ENCODE measurements around the gene ALKBH5.

Gene ALKBH5

DNA sequence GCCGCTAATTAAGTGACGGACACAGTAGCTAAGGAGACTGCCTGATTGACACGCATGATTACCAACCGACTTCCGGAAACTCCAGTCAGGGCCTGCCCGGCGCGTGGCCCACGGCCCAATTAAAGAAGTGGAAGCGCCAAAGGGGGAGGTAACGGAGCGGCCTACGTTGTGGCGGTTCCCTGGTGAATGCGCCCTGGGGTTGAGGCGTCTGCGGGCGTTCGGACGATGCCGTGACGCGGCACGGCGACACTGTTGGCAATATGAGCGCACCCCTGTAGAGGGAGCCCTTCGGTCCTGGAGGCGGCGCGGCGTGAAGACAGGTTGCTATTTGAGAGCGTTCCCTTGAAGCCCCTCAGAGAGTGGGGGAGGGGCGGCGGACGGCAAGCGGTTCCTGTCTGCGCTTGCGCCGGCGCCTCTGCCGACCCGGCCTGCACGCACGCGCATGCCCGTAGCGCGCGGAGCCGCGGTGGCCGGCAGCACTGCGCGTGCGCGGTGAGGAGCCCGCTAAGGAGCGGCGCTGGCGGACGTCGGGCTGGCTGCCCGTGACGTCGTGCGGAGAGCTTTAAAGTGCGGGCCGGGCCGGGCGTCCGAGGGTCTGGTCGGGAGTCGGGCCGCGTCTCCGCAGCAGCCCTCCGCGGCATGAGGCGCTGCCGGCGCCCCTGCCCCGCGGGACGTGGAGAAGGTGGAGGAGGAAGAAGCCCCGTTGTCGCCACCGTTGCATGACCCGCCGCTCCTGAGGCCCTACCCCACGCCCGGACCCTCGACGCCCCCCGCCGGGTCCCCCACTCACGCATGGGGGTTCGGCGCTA lies at the start of gene ALKBH5:
TSS of gene ALKBH5 (plus strand) at position 495 of the 809 bp plus-strand sequence. CDS start 416 bp downstream, outside the sequence.
- DNase-seq (ENCODE audit: low read depth in 2 of 2) = peak; percentile 95 to 97

DNA sequence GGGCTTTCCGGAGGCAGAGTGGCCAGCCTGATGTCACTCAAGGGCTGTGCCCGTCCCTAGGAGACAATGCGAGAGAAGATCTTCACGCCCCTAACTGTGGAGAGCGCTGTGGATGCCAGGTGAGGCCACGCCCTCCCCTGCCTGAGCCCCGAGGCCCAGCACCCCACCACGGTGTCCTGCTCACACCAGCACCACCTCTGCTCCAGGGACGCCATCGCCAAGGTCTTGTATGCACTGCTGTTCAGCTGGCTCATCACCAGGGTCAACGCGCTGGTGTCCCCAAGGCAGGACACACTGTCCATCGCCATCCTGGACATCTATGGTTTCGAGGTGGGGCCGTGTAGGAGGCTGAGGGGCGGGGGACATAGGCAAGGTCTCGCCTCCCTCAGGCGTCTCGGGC lies 47.3 kb upstream of the ALKBH5 start:
- no peak for DNase-seq (ENCODE audit: low read depth in 2 of 2)

DNA sequence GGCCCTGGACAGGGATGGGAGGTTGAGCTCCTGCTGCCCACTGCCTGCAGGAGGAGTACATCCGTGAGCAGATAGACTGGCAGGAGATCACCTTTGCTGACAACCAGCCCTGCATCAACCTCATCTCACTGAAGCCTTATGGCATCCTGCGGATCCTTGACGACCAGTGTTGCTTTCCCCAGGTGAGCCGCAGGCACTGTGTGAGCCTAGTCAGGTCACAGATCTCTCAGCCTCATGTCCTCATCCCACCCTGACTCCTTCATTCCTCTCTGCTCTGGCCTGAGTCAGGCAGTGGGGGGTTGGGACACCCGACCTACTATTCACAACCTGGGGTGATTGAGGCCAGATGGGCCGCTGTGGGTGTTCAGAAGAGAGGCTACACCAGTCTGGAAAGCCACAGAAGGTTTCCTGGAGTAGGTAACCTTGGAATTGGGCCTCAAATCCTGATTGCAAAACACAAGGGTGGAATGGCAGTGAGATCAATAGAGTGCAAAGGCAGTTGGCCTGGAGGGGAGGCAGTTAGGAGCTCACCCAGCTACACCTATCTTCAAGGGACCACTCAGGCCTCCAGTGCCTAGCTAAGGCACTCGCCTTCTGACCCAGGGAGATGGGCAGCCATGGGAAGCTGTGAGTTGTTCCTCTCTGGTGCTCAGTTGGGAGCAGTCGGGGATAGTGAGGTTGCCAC lies 45.4 kb upstream of the ALKBH5 start:
- no peak for DNase-seq (ENCODE audit: low read depth in 2 of 2)

DNA sequence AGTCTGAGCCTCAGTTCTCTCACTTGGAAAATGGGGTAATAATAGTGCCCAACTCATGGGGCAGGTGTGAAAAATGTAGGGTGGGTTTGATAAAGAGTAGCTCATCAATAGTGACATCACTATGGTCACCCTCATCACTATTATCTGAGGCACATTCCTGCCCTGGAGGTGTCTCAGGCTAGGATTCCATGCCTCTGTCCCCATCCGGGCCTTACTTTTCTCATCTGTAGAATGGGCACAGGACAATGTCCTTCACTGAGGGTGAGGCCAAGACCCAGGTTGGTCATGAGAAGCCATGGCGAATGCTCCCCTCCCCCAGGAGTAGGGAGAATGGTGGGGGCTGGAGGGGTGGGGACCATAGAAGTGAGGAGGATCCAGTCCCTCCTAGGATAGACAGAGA lies 44.5 kb upstream of the ALKBH5 start:
- no peak for DNase-seq (ENCODE audit: low read depth in 2 of 2)

DNA sequence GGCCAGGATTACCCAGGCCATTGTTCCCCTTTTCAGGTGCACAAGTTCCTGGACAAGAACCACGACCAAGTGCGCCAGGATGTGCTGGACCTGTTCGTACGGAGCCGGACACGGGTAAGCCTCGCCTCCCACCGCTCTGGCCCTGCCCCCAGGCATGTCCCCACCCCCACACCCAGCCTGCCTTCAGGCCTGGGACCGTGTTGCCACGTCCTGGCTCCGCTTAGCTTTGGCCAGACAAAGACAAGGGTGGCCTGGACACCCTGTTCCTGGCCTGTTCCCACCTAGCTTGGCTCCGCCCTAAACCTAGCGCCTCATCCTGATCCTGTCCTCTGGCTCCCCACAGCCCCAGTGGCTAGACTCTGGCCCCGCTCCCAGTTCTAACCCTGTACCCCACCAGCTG lies 44.1 kb upstream of the ALKBH5 start:
- DNase-seq (ENCODE audit: low read depth in 2 of 2) = no peak

DNA sequence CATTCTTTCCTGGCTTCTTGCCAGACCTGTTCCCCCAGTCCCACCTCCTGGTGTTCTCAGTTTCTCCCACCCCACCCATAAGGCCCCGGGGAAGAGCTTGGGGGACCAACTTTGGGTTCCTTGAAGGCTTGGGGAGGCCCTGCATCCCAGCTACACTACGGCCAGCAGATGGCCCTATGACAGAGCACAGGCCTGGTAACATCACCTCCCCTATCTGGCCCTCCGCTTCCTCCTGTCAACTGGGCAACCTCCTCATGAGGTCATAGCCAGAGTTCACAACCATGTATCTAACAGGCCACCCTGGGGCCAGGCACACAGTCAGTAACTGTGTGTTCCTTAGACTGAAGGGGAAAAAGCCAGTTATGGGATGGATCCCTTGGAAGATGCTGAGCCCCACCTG lies 43.7 kb upstream of the ALKBH5 start:
- DNase-seq (ENCODE audit: low read depth in 2 of 2) = no peak

DNA sequence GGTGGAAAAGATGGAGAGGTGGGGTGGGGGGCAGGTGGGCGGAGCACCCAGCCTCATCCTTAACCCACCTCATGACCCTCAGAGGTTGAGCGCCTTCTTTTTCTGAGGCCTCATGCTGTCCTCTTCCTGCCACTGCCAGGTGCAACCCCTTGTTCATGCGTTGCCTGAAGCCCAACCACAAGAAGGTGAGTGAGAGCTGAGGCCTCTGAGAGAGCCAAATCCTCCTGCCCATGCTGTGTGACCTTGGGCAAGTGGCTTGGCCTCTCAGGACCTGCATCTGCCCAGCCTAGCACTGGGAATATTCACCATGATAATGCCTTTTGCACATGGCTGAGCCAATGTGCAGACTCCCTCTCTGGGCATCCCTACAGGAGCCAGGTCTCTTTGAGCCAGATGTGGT lies 43.0 kb upstream of the ALKBH5 start:
- DNase-seq (ENCODE audit: low read depth in 2 of 2) = no peak

DNA sequence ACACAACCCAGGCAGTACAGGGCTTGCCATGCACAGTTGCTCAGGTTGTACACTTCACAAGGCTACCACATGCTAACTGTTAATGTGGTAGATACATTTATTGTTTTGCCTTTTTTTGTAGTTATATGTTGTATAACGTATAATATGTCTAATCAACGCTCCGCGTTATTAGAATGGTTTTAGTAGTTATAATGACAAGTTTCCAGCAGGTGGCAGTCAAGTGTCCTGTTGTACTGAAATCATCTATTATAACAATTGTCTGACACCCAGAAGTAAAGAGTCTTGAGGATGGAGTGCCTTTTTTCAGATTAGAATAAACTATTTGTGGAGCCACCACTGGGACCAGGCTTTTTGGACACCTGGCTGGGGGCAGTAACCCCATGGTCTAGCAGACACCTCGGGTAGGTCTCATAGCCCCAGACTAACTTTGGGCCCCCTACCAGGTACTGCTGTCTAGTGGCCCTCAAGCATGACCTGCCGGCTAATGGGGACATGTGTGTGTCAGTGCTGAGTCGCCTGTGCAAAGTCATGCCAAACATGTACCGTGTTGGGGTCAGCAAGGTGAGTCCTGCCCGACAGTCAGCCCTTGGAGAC lies 42.3 kb upstream of the ALKBH5 start:
- no peak for DNase-seq (ENCODE audit: low read depth in 2 of 2)

DNA sequence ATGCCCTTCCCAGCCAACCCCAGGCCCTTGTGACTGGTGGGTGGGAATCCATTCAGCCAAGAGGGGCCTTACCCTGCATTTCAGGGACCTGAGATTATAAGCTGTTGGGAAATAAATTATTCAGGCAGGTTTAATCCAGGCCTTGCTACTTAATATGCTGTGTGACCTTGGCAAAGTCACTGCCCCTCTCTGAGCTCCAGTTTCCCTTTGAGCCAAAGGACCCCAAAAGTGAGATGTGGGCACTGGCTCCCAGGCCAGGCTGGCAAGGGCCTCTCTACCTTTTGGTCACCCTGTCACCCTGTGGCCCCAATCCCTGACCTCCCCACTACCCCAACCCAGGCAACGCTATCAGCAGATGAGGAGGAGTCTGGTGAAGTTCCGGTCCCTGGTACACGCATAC lies 41.2 kb upstream of the ALKBH5 start:
- DNase-seq (ENCODE audit: low read depth in 2 of 2) = no peak

DNA sequence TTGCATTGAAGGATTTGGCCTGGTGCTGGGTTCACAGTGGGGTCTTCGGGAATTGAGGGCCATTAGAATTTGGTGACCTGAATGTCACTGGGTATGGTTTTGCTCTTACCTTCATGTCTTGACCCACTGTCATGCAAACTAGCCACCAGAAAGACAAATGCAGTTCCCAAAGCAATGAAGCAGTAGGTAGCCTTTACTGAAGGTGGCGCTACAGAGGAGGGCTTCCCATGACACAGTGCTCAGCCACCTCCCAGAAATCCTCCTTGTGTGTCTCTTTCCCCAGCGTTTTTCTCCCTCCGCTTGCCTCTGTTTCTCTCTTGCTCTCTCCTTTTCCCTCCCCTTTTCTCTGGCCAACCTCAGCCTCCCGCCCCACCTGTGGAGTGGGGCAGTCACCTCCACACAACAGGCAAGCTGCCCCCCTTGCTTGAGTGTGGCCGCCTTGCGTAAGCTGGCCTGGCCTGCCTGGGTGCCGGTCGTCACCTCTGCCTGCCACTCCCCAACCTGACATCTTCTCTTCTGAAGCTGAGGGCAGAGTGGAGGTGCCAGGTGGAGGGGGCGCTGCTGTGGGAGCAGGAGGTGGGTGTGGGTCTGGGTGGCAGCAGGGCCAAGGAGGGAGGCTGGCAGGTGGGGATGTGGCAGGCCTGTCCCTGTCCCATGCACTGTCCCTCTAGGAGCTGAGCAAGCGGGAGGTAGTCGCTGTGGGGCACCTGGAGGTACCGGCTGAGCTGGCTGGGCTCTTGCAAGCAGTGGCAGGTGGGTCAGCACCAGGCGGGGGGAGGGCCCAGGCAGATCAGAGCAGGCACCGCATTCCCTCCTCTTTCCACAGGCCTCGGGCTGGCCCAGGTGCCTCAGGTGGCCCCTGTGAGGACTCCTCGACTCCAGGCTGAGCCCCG lies 40.3 kb upstream of the ALKBH5 start:
- DNase-seq (ENCODE audit: low read depth in 2 of 2) = no peak

DNA sequence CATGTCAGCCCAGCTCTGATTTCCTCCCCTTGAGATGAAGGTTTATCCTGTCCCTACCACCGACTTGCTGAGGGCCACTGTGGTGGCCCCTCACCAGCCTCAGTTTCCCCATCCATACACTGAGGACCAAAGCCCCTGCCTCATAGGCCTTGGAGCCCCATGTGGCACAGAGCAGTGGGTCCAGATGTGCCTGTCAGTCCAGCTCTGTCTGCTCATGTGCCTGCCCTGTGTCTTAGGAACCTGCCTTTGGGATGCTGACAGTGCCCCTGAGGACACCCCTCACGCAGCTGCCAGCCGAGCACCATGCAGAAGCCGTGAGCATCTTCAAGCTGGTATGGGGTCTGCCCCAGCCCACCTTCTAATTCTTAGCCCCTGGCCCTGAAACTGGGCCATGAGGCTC lies 39.4 kb upstream of the ALKBH5 start:
- DNase-seq (ENCODE audit: low read depth in 2 of 2) = no peak

DNA sequence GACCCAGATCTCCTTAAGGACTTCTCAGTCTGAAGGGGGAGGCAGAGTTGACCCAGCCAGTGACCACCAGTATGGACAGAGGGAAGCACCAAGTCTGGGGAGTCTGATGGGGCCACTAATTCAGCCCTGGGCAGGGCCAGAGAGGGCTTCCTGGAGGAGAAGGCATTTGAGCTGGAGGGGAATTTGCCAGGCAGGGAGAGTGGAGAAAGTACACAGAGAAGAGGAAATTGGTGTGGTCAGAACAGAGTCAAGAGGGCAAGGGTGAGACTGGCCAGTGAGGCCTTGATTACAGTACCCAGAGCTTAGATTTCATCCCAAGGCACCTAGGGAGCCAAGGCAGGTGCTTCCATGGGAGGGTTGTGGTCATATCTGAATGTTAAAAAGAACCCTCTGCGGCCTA lies 38.8 kb upstream of the ALKBH5 start:
- no peak for DNase-seq (ENCODE audit: low read depth in 2 of 2)

DNA sequence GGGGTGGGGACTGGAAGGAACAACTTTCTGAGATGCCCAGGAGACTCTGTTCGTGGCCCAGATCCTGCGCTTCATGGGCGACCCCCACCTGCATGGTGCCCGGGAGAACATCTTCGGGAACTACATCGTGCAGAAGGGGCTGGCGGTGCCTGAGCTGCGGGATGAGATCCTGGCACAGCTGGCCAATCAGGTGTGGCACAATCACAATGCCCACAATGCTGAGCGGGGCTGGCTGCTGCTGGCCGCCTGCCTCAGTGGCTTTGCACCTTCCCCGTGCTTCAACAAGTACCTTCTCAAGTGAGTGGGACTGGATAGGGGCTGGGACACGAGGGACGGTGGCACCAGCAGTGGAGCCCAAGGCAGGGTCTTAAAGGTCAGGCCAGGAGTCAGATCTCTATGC lies 37.8 kb upstream of the ALKBH5 start:
- no peak for DNase-seq (ENCODE audit: low read depth in 2 of 2)

DNA sequence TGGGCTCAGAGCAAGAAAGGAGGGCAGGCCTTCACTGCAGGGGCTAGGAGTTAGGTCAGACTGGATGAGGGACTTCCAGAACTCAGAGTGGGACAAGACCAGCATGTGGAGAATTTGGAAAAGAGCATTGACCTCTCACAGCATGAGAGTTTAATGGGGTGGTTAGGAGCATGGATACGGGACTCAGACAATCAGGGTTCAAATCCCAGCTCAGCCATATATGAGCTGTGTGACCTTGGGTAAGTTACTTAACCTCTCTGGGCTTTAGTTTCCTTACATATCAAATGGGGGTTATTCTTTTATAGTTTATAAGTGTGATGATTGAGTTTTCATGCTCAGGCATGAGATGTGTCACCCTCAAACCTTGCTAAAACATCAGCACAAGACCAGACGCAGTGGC lies 37.4 kb upstream of the ALKBH5 start:
- DNase-seq (ENCODE audit: low read depth in 2 of 2) = no peak

DNA sequence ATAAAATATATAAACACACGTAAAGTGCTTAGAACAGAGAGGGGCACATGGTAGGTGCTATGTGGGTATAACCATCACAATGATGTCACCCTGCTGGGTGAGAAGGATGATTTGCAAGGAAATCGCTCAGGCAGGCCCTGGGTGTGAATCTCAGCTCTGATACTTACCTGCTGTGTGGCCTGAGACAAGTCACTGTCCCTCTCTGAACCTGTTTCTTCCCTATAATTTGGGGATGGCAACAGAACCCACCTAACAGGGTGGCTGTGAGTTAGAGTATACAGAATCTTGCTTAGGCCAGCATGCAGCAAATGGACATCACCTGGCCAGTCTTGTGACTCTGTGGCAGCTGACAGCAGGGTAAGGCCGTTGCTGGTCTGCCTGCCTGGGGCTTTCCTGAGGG lies 36.6 kb upstream of the ALKBH5 start:
- DNase-seq (ENCODE audit: low read depth in 2 of 2) = no peak

DNA sequence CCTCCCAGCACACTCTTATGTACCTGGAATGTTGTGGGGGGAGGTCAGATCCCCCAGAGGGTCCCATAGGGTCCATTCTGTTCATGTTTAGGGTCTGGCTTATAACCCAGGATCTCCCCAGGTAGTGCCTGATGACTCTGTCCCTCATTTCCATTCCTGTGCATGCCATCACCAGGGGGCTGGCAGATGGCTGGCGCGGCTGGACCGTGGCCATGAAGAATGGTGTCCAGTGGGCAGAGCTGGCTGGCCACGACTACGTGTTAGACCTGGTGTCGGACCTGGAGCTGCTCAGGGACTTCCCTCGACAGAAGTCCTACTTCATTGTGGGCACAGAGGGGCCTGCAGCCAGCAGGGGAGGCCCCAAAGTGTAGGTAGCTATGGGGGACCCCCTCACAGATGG lies 35.0 kb upstream of the ALKBH5 start:
- no peak for DNase-seq (ENCODE audit: low read depth in 2 of 2)

DNA sequence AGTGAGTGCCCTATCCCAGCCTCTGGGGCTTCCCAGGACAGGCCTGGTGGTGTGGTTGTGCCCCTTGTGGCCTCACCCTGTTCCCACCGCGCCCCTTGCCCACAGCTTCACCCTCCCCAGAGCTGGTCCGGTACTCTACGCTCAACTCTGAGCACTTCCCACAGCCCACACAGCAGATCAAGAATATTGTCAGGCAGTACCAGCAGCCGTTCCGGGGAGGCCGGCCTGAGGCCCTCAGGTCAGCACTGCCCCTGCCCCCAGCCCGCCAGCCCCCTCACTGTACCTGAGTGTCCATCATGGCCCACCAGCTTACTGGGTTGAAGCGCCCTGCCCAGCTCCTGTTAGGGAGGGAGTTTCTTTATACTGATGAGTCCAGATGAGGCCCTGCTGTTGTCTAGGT lies 32.3 kb upstream of the ALKBH5 start:
- DNase-seq (ENCODE audit: low read depth in 2 of 2) = no peak

DNA sequence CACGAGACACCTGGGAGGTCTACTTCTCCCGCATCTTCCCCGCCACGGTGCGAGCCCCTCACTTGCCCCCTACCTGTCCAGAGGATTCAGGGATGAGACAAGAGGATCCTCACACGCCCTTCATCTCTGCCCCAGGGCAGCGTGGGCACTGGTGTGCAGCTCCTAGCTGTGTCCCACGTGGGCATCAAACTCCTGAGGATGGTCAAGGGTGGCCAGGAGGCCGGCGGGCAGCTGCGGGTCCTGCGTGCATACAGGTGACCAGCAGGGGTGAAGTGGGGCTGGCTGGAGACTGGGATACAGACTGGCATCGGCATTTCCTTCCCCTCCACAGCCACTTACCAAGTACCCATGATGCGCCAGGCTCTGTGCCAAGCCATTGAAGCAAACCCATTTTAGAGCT lies 28.4 kb upstream of the ALKBH5 start:
- no peak for DNase-seq (ENCODE audit: low read depth in 2 of 2)

DNA sequence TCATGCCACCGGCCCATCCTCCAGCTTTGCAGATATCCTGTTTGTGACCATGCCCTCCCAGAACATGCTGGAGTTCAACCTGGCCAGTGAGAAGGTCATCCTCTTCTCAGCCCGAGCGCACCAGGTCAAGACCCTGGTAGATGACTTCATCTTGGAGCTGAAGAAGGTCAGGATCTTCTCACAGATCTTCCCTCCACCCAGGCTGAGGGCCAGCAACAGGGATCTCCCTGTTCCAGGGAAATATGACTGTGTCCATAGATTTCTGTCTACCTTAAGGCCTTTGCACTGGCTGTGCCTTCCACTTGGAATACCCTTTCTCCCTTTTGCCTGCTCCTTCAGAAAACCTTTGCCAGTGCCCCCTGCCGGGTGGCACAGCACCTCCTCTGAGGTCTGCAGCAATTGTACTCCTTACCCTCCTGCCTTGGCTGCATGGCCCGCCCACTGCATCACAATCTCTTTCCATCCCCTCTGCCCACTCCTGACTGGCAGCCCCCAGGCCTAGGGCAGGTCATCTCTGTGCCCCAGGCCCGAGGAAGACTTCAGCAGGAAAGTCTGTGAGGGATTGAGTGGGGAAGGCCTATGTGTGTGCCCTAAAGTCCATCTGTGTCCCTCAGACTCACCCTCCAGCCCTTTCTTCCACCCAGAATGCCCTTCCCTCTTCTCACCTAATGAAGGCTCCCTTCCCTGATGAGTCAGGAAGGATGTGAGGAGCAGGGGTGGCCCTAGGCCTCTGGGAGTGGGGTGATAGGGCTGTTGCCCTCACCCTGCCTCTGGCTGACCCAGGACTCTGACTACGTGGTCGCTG lies 27.3 kb upstream of the ALKBH5 start:
- DNase-seq (ENCODE audit: low read depth in 2 of 2) = no peak

DNA sequence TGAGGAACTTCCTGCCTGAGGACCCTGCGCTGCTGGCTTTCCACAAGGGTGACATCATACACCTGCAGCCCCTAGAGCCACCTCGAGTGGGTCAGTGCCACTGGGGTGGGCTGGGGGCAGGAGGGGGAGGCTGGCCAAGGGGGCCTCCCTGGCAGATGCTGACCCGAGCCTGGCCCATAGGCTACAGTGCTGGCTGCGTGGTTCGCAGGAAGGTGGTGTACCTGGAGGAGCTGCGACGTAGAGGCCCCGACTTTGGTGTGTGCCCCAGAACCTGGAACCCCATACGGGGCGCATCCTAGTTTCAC lies 26.7 kb upstream of the ALKBH5 start:
- no peak for DNase-seq (ENCODE audit: low read depth in 2 of 2)

DNA sequence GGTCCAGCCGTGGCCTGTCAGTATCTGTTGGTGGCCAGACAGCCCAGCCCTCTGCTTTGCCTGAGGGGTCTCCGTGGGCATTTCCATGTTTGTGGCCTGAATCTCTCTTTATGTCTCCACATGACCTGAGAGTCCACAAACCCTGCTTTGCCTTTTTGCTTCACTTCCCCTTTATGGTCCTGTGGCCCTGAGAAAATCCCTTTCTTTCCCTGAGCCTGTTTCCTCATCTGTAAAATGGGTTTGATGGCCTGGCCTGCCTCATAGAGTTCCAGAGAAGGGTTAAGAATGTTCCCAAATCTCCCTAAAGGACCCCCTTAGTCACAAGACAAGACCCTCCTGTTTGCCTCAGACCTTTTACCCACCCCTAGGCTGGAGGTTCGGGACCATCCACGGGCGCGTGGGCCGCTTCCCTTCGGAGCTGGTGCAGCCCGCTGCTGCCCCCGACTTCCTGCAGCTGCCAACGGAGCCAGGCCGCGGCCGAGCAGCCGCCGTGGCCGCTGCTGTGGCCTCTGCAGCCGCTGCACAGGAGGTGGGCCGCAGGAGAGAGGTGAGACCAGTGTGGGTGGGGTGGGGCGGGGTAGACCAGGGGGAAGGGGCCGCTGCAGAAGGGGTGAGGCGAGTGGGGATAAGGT lies 26.2 kb upstream of the ALKBH5 start:
- no peak for DNase-seq (ENCODE audit: low read depth in 2 of 2)
